Measurements from ENCODE around the gene PCDH1.
"Not testable (repeated sequence)": the region's sequence is repeated elsewhere in the genome, so short reads cannot be mapped to it uniquely, and the experiment has no call there.

Gene PCDH1

GRCh38 chr5:141898448-141899049 lies 20.3 kb upstream of the PCDH1 start:
- no peak for DNase-seq (ENCODE audit: low read depth)

DNA sequence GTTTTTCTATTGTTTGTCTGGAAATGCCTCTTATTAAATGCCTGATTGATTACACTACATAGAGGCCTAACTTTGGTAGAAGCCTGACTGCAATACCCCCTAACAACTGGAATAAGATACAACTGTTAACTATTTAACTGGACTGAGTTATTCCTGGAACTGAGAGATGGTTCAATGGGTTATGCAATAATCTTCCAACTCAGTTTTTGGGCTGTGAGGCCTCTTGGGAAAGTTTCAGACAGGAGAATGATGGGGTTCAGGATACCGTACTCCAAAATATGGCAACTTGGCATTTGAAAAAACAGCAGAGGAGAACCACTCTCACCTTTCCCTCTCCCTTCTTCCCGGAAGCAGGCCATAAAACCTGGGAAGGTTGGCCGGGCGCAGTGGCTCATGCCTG lies 19.2 kb upstream of the PCDH1 start:
- no peak for DNase-seq (ENCODE audit: low read depth)

GRCh38 chr5:141890429-141890828 lies 12.2 kb upstream of the PCDH1 start:
- DNase-seq (ENCODE audit: low read depth) = not testable (repeated sequence)

- no peak for DNase-seq (ENCODE audit: low read depth)
Observed at GRCh38 chr5:141889282-141889871, 11.2 kb upstream of the PCDH1 start.

DNA sequence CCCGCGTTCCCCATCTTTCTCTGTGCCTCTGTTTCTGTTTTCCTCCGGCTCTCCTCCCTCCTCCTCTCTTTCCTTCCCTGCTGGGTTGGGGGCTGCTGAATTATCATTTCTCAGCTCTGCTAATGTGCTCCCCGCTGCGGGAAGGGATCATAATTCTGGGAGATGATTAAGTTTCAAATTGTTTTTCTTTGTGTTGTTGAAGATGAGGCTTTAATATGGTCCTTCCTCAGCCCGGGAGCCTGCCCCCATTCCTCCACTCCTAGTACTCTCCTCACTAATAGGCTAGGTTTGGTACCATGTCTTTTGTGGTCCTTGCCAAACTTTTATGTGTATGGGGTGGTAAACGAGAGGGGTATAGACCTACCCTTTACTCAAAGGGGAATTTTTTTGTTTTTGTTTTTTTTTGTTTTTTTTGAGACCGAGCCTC lies 5.7 kb upstream of the PCDH1 start:
- DNase-seq (ENCODE audit: low read depth) = no peak

DNA sequence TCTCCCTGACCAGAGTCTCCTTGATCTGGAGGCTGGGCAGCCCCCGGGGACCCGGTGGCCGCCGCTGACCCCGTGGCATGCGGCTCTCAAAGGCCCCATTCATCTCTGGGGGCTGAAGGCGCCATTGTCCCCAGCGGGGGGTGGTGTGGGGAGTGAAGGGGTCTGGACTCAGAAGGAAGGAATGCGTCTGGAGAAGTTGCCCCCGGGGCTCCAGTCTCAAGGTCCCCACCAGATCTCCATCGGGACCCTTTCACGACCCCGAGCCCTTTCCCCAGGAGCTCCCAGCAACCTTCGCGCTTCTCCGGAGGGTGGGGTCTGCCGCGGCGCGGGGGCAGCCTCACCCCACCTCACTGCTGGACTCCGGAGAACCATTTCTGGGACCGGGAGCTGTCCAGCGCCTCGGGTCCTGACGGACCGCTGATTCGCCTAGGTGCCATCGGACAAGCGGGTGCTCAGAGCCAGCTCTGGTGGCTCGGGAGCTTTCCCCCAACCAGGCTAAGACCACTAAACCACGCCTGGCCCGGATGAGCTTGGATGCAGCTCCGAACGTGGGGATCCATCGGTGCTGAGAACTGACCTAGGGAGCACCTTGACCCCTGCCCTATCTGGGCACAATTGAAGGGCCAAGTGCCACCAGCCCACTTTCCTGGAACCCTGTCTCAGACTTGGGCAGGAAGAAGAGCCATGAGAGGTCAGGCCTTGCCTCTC lies 5.1 kb upstream of the PCDH1 start:
- DNase-seq (ENCODE audit: low read depth) = no peak

DNA sequence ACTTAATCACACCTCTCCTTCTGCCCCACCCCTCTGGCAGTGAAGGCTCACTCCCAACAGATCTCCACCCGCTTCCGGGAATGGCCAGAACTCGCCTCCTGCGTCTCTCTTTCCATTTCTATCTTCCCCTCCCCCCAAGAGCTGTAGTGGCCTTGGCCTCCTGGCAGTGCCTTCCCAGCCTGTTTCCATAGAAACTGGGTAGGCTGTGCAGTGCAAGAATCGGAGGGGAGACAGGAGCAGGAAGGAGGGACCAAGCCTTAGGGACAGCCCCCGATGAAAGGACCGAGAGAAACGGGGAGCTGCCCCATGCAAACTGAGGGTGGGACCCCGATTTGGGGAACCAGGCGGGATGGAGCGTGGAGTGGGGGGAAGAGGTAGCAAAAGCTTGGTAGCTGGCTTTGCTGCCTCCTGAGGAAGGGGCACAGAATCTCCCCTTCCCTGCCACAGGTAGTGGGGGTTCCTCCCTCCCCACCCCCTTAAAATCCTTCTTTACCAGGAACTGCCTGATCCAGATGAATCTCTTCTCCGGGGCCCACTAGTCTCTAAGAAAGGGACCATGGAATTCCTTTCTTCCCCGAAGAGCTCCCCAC lies 4.5 kb upstream of the PCDH1 start:
- DNase-seq (ENCODE audit: low read depth) = no peak

GRCh38 chr5:141881886-141882285 lies 3.7 kb upstream of the PCDH1 start:
- DNase-seq (ENCODE audit: low read depth) = no peak

GRCh38 chr5:141880961-141881801 lies 3.0 kb upstream of the PCDH1 start:
- DNase-seq (ENCODE audit: low read depth) = no peak

DNA sequence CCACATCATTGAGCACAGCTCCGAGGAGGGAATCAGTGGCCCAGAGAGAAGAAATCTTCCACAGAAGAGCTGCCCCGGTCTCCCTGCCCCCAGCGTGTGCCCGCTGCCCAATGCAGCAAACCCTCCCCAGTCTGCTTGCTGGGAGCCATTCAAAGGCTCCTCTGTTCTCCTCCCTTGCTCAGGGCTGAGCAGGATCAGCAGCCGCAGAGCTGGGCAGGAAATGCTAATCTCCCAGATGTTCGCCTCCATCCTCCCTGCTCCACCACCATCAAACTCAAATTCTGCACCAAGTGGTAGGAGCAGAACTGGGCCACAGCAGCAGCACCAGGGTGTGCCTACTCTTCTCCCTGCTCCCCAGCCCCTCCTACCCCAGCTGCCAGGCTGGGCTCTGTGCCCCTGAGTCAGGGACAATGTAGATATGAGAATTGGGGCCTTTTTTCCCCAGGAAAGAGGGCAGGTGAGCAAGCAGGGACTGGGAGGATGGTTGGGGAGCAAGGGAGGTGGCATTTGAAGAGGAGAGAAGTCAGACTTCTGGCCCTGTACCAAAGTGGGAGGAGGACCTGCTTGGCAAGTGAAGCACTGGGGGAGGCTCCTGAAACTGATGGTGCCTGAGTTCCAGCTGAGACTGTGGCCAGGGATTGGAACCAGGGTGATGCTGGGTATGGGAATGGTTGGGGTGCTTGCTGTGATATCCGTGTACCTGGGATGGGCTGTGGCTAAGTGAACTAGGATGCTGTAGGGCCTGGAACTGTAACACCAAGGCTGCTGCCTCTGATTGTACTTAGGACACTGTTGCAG lies 1.9 kb upstream of the PCDH1 start:
- no peak for DNase-seq (ENCODE audit: low read depth)

GRCh38 chr5:141879426-141879759 lies 1.2 kb upstream of the PCDH1 start:
- DNase-seq (ENCODE audit: low read depth) = no peak

GRCh38 chr5:141878711-141879425 lies 658 bp upstream of the PCDH1 start:
- DNase-seq (ENCODE audit: low read depth) = peak; percentile 70

DNA sequence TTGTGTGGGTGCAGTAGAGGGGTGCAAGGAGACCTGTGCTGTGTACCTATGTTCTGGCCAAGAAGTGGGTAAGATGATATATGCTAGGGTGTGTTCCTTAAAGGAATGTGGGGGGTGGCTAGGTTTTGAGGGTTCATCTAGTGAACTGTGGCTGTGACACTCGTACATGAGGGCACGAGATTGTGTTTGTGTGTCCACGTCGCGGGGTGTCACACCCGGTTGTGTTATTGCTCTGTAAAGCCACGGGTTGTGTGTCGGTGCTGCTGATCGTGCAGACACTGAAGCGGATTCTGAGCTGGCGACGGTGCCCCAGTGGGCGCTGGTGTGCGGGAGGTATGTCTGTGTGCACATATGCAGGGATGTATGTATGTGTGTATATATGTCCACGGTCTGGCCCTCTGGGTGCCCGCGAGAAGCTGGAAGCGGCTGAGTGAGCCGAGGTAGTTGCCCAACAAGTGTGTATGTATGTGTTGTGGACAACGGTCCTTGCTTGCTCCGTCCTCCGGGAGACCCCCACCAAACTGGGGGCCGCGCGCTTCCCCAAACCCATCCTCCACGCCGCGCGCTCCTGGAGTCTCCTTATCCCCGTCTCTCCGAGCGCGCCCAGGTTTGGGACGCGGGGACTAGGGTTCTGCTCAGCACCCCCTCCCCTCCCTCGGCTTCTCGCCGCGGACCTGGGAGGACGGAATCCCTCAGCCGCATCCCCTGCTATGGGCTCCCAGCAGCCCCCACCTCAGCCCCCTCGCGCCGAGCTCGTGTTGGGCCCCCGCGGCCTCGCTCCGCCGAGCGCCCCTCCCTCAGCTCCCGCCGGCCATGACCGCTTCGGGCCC lies 639 bp downstream of the PCDH1 start:
- DNase-seq (ENCODE audit: low read depth) = no peak

DNA sequence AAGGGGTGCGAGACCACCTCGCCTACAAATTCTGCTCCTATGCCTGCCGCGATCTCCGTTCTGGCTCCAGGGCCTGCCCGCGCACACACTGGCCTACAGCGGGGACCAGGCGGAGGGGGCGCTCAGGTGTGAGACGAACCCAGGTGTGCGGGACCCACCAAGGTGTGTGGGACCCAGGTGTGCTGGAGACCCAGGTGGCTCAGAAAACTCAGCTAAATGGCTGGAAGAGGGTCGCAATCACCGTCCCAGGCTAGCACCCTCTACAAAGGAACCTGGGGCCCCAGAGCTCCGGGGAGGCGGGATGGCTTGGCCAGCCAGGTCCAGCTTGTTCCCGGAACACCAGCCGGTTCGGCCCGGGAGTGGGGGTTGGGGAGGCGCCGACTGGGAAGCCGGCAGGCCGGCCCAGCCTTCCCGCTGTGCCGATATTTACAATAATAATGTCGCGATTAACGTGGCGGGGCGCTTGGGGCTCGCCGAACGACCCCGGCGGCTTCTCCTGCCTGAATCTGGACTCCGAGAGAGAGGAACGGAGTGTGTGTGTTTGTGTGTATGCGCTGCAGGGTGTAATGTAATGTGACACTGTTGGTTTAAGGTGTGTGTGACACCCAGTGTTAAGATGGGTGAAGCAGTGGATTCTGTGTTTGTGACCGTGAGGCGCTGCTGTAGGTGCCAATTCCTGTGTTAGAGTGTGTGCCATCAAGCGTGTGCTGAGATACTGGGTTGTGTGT lies 1.4 kb downstream of the PCDH1 start:
- DNase-seq (ENCODE audit: low read depth) = no peak

GRCh38 chr5:141875795-141876627 lies 2.2 kb downstream of the PCDH1 start:
- no peak for DNase-seq (ENCODE audit: low read depth)

DNA sequence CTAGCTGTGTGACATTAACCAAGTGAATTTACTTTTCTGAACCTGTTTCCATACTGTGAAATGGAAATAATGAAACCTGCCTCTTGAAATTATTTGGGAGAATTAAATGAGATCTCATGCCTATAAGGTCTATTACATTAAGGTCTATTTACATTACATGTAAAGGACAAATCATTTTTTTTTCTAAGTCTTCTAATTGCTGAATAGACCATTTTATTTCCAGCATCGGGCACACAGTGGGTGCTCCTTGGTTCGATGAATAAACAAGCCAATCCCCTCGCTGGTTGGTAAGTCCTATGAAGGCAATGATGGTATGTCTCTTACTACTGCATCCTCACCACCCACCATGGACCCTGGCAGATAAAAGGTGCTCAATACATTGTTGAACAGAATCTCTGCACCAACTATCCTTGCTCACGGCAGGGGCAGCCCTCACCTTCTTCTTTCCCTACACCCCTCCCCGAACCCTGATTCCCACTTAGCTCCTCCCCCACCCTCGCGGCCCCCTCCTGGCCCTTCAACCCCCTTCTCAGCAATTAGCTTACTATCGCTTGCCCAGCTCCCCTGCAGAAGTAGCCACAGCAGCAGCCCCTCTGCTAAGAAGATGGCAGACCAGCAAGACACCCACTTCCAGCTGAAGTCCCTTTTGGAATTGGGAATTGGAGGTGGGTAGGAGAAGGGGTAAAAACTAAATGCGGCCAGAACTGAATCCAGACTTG lies 3.0 kb downstream of the PCDH1 start:
- no peak for DNase-seq (ENCODE audit: low read depth)

DNA sequence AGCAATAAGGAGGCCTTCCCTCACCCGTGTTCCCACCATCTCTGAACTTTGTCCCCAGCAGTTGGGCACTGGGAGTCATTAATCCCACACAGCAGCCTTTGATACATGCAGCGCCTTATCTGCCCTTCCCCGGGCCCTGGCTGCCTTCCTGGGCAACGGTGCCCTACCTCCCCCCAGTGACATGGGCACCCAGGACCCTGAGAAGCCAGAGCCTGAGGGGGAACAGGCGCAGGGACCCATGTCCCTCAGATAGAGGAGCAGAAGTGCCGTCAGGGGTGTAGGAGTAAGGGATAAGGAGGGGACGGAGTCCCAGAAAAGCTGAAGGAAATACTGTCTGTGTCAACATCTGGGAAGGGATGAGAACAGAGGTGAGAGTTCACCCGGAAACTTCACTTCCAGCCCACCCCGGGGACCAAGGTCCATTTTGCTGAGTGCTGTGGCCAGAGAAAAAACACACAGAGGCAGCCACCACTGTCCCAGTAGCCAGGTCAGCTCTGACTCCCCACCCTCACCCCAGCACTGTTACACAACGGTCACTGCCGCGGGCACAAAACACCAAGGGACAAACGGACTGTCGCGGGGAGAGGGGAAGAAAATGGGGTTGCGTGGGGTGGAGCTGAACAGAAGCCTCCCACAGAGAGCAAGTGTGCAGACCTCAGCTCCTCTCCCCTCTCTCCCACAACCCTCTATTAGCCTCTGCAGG lies 3.8 kb downstream of the PCDH1 start:
- DNase-seq (ENCODE audit: low read depth) = no peak
